GM19324 (cell line): ENCODE data around the gene HSD17B1.
"Not testable (repeated sequence)": the region's sequence is repeated elsewhere in the genome, so short reads cannot be mapped to it uniquely, and the experiment has no call there.

Experiments used
- ATAC-seq: cut with Tn5 transposase; IDR thresholded peaks from one replicate; pipeline ENCODE4 v1.9.1; 2021; ENCODE audit warnings: mild to moderate bottlenecking, moderate library complexity; ENCODE audit not compliant: unreplicated experiment, low FRiP score

The HSD17B1 gene, protein sequence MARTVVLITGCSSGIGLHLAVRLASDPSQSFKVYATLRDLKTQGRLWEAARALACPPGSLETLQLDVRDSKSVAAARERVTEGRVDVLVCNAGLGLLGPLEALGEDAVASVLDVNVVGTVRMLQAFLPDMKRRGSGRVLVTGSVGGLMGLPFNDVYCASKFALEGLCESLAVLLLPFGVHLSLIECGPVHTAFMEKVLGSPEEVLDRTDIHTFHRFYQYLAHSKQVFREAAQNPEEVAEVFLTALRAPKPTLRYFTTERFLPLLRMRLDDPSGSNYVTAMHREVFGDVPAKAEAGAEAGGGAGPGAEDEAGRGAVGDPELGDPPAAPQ

DNA sequence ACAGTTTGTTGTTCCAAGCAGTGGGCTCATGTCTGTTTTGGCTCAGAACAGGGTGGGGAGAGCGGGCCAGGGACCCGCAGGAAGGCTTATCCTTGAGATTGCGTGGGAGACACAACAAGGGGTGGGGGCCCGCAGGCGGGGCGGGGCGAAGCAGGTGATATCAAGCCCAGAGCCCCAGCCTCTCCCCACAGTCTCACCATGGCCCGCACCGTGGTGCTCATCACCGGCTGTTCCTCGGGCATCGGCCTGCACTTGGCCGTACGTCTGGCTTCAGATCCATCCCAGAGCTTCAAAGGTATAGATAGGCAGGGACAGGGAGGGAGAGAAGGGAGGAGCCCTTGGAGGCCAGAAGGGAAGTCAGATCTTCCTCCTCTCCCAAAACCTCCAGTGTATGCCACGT lies at the start of gene HSD17B1:
Gene HSD17B1, plus strand, starts transcription at position 188 of the 400 bp plus-strand sequence. Its CDS starts 11 bp downstream, at position 199.
- ATAC-seq = not testable (repeated sequence)

DNA sequence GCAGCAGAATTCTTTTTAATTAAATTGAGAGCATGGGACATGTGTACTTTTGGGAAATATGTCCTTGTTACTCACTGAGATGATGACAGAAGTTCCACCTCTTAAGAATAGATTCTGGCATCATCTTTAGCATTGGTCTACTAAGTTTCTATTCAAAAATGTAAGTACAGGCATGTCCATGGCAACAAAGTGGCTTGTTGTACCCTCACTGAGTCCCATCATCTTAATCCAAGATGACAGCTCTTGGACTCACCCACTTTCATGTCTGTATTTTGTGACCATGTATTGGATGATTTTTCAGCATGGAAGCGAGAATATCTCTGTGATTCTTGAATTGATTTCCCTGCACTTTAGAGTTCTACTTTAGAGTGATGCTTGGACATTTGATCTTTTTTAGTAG lies 49.8 kb upstream of the HSD17B1 start:
- no peak for ATAC-seq

DNA sequence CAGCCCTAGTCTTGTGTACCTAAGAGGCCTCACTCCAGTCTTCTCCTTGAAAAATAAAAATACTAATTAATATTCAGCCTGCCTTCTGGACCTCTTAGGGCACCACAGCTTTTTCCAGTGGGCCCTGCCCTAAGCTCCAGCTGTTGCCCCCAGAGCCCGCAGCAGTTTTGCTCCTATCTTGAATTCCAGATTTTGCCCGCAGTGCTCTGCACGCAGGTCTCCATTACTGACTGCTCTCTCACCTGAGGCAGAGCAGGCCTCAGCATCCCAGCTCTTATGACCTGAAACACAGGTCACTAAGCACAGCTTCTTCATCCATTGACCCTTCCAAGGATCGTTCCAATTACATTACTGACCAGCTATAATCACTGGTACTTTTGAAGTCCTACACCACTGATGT lies 45.1 kb upstream of the HSD17B1 start:
- no peak for ATAC-seq

DNA sequence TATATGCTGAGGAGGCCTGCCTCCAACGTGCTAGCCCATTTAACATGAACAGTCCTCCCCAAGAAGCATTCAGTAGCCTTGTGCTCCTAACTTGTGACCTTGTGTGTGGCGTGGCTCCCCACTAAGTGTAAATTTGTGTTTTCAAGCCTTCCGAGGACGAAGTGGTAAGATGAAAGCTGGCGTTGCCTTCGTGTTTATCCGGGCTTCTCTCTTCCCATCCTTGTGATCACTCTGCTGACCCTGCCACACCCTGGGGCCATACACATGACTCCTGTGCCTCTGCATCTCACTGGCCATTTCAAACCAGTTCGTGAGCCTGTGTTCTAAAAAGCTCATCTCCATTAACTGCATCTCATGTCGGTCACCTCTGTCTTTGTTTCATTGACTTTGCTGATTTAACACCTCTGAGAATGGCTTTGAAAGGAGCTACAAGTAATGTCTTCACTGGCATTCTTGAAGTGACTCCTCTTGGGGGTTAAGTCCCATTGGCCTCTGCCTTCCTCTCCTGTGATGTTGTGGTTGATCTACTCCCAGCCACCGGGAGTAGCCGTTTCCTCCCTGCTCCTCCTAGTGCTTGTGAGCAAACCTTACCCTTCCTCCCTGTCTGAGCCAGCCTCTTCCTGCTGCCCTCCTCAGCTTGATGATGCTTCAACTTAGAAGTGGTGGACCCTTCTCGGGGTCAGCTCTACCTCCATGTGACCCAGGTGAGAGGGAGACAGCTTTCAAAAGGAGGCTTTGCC lies 44.1 kb upstream of the HSD17B1 start:
- ATAC-seq = no peak

DNA sequence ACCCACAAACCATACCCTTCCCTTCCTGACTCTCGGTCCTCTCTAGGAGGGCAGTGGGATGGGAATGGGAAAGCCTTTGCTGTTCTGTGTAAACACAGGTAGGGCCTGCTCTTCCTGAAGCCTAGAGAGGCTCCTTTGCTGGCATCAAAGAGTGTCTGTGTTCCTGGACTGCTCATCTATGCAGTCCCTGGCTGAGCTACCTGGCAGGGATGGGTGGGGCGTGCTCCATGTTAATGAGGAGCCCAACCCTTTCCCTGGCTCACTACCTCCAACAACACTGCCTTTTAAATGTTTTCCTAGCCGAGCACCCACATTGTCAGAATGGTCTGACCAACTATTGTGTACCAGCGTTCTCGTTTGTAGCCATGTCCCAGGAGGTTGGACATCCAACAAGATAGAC lies 43.3 kb upstream of the HSD17B1 start:
- no peak for ATAC-seq

DNA sequence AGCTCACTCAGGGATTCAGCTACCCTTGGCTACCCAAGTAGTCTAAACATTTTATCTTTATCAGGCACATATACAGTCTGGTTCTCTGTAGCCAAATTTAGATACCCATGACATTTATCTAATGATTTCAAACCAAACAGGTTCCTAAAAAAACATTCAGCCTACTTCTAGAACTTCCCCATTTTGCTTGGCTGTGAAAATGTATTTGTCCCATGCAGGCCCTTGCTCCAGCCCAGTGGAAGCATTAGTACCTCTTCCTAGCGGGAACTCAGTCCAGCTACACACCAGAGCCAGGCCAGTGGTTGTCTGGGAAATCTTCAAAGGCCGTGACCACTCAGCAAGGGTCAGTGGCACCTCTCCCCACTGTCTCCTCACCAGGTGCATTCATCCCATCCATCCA lies 42.9 kb upstream of the HSD17B1 start:
- ATAC-seq = no peak

DNA sequence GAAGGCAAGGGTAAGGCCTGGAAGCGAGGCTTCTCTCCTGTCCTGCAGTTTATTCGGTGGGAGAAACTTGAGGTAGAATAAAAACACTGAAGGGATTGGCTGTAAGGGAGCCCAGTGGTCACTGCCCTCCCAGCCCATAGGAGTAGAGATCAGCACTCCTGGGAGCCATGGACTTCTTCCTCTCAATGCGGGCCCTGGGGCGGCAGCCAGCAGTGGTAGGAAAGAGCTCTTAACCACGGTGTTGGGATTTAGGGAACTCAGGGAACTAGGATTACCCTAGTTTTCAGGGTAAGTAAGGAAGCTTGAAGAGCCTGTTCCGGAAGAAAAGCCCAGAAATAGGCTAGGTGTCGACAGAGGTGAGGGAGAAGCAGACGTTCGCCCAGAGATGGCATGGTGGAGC lies 40.5 kb upstream of the HSD17B1 start:
- no peak for ATAC-seq

DNA sequence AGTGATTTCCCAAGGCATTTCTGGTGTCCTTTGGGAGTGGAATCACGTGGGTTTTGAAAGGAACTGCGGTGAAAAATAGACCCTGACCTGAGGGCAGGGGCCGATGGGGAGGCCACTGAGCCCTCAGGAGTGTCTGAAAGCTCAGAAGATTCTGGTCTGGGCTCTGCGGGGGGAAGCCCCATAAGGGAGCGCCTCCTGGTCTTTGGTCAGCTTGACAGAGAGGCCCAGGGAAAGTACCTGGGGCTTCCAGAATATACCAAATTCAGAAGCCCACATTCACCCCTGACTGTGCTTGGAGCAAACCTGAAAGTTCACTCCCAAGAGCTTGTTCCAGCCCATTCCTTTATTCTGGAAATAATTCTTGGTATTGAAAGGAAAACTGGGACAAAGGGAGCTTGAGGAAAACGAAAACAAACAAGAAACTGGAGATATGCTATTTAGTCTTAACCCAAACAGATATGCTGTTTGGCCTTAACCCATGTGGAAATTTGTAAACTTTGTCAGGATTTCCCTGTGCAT lies 39.9 kb upstream of the HSD17B1 start:
- no peak for ATAC-seq

DNA sequence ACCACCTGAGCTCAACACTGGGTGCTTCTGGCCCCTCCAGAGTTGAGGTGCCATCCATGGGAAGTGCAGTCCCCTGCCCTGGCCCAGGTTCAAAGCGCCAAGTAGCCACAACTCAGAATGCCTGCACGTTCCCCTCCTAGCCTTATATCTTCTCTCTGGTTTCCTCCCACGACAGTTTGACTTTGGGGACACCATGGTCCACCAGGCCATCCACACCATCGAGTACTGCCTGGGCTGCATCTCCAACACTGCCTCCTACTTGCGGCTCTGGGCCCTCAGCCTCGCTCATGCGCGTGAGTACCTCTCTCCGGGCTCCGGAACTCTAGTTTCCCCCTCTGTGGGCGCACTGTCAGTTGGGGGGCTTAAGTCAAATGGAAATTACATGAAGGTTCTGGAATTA lies 39.0 kb upstream of the HSD17B1 start:
- no peak for ATAC-seq

DNA sequence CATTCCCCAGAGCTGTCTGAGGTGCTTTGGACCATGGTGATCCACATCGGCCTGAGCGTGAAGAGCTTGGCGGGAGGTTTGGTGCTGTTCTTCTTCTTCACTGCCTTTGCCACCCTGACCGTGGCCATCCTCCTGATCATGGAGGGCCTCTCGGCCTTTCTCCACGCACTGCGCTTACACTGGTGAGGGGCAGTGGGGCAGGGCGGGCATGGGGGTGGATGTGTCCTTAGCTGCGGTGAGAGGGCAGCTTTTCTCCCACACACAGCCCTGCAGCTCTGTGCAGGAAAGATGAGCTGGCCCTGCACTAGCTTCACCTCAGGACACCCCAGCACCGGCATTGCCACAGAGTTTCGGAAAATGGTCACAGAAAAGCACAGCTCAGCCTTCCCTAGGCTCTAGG lies 38.4 kb upstream of the HSD17B1 start:
- ATAC-seq = no peak

DNA sequence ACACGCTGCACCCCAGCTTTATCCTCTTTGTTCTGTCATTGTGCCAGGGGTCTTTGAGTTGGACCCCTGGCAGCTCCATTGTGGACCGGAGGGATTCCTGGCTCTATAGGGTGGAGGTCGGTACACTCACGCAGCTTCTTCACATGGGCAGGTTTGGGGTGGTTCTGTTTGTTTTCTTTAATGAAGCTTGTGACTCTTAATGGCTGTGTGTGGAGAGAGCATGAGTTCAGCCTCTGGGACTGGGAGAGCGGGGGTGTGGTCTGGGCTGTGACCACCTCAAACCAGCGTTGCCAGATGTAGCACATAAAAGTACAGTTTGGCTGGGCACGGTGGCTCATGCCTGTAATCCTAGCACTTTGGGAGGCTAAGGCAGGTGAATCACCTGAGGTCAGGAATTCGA lies 37.9 kb upstream of the HSD17B1 start:
- ATAC-seq = no peak

DNA sequence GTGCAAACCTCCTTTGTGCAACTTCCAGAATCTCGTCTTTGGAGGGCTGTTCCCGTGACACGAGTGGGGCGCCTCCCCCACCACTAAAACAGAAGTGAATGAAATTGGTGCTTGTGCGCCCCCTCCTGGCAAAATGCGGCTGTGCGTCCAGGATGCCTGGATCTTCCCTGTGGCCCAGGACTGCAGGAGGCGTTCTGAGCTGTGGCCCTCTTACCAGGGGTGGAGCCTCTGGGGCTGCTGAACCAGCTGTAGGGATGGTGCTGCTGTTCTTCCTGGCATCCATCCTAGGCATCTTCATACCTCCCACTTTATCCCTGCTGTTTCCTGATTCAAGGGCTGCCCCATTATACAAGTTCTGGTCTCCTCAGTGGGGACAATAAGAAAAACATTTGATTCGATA lies 35.2 kb upstream of the HSD17B1 start:
- ATAC-seq = no peak

DNA sequence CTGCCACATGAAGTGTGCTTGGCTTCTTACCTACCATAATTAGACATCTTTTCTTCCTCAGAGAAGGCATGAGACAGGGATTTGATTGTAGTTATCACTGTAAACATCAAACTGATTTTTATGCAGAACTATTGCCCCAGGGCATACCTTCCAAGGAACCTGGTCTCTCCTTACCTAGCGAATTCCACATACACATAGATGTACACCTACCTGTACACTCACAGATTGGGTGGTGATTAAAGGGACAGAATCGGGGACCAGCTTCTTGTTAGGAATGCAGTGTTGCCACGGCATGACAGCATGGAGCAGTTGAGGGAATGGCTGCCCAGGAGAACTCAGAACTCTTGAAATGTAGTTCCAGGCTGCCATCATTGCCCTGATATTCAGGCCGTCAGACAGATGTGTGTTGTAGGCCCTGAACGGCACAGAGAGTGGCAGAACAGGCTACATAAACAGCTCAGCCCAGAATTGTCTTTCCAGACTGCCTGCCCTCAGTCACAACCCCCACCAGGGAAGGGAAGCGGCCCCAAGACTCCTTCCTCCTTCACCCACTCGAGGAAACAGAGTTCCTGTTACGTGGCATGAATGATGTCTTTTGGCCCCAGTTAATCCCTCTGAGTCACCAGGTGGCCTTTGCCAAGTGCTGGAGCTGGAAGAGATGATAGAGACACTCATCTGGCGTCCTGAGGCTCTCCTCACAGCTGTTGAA lies 34.5 kb upstream of the HSD17B1 start:
- no peak for ATAC-seq

DNA sequence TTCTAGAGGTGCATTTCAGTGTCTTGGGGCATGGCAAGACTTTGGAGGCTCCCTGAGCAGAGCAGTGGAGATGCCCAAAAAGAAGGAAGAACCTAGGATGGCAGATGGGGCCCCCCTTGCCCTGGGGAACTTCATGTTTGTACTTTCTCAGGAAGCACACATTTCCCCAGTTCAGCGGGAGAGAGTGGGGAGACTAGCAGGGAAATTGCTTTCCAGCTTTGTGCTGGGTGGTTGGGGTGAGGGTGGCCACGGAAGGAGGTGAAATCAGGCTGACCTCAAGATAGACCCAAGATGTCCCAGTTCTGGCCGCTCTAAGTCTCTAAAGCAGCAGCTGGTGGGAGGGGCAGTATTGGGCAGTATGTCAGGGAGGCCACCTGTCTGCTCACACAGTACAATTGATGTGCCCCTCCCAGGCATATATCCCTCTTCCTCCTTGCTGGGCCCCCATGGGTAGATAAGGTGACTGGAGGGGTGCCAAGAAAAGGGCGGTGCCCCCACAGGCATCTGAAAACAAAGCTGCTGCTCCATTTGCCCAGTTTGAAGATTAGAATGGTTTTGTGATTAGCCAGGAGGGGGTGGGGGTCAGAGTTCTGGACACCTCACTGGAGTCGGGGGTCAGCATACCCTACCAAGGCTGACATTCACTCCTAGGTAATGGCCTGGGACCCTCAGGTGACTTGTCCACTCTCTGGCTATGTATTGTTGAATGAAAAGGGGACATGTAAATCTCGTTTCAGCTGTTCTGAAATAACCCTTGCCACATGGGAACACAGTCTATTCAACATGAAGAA lies 33.8 kb upstream of the HSD17B1 start:
- ATAC-seq = no peak

DNA sequence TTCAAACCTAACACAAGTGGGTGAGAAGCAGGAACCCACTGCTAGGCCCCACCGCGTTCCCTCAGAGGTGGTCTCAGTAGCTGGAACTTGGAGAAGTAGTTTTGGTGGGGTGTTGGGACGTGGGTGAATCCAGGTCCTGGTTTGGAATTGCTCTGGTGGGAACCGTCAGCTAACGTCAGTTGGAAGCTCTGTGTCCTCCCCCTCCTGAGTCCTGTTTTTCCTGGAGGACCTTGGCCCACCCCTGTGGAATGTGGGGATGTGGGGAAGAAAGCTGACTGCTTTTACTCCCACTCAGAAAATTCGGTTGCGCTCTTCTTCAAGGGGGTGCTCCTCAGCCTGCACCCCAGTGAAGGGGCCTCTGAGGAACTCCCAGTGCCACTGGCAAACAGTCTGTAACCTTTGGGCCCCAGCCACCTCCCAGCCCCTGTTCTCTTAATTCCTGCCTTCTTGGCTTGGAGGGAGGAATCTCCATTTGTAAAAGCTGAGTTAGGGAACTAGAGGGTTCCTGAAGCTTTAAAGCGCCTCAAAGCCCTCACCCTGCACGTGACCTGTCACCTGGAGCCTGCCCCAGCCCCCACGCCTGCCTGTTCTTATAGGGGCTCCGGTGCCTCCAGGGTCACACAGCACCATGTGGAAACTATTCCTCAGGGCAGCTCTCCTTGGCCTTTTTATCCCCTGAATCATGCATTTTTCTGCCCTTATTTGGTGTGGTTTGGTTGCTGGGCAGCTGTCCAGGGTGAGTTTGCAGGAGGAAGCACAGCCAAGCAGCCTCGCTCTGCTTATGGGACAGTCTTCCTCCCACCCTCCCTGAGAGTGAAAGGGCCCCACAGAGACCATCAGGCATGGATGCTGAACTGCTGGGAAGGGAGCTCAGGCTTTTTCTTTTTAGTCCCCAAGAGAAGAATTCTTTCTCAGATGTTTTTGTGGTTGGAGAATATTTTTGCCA lies 32.9 kb upstream of the HSD17B1 start:
- ATAC-seq = no peak

DNA sequence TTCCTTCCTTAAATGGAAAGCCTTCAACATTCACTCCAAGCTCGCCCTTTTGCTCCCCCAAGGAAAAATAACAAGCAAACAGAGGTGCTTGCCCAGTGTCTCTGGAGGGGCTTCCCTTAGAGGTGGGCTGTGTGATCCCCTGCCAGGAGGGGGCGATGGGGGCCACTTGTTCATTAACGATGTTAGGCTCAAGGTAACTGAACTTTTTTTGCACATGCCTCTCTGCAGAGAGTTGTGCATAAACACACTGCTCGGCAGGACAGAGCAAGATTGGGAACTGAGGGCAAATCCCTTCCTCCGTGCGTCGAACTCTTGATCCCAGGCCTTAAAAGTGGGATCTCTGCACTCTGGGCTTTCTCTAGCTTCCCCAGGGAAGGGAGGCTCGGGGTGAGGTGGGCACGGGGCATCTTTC lies 32.2 kb upstream of the HSD17B1 start:
- no peak for ATAC-seq

DNA sequence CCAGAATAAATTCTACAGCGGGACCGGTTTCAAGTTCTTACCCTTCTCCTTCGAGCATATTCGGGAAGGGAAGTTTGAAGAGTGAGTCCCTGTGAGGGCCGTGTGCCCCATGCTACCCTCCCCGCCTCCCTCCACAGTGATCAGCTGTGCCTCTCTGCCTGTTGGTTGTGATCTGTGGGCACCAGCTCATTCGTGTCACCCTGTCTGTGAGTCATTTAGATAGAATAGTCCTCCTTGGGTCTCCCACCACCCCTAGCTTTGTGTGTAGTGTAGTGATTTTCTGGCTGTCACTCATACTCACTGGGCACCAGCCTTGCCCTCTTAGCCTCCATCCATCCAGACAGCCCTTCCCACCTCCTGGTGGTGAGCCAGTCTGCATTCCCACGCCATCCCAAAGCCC lies 31.7 kb upstream of the HSD17B1 start:
- ATAC-seq = no peak

DNA sequence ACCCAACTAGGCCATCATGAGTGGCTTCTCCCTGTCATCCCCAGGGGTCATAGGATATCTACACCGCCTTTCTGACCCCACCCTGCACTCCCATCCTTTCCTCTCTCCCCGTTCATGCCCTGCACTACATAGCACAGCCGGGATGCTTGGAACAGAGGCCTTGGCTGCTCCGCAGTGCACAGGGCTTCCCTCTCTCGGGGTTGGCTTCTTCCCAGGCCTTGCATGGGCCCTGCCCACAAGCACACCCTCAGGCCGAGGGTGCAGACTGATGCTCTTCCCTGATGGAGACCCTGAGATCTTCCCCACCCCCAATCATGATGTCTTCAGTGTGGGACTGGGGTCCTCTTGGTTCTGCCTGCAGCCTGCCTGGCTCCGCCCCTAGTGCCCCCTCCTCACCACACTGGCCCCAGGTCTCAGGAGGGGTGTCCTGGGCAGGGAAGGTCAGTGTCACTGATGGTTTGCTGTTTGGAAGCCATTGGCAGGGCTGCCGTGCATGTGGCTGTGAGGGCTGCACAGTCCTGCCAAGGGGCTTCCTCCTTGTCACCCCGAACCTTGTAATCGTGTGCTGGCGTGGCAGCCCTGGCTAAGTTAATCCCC lies 31.0 kb upstream of the HSD17B1 start:
- no peak for ATAC-seq

DNA sequence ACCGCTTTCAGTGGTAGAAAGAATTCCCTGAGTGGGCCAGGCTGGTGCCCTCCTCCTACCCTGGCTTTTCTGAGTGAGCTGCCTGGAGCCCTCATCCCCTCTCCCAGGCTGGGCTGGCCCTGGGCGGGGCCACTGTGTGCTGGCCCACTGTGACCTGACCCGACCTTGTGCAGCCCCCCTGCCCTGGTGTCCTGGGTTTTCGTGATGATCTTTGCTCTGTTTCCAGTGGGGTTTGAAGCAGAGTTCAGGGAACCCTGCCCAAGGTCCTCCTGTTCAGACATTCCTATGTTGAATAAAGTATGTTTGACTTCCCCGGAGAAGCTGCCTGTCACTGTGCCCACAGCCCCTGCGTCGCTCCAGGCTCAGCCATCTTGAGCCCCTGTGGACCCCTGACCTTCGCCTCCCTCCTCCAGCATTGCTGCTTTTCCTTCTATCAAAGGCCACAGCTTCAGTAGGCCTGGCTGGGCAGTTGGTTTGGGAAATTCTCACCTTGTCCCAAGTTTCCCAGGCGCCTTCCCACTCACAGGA lies 30.4 kb upstream of the HSD17B1 start:
- no peak for ATAC-seq
